Measurements from ENCODE around the gene AAK1.

The AAK1 gene

DNA sequence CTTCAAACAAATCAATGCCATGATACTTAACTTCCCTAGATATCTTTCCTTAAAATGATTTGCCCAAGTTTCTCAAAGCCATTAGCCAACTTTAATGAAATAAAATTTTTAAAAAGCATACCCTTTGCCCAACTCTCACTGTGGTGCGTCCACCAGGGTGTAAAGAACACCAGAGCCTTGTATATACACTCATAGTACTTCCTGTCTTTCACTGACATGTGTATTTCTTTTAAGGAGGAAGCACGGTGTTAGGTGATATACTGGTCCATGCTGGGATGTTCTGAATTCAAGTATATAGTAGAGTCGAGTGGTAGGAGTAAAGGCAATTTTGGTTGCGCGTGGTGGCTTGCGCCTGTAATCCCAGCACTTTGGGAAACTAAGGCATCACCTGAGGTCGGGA, 22.7 kb downstream of the AAK1 start:
- TF ChIP-seq, protein P1, sequence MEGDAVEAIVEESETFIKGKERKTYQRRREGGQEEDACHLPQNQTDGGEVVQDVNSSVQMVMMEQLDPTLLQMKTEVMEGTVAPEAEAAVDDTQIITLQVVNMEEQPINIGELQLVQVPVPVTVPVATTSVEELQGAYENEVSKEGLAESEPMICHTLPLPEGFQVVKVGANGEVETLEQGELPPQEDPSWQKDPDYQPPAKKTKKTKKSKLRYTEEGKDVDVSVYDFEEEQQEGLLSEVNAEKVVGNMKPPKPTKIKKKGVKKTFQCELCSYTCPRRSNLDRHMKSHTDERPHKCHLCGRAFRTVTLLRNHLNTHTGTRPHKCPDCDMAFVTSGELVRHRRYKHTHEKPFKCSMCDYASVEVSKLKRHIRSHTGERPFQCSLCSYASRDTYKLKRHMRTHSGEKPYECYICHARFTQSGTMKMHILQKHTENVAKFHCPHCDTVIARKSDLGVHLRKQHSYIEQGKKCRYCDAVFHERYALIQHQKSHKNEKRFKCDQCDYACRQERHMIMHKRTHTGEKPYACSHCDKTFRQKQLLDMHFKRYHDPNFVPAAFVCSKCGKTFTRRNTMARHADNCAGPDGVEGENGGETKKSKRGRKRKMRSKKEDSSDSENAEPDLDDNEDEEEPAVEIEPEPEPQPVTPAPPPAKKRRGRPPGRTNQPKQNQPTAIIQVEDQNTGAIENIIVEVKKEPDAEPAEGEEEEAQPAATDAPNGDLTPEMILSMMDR (IDR thresholded peaks at IDR 0.05; ENCODE audit: insufficient read depth, missing control alignments), result no peak
- FAIRE-seq (no peak), DNase-seq (ENCODE audit: insufficient read length, low spot score) (no peak)

DNA sequence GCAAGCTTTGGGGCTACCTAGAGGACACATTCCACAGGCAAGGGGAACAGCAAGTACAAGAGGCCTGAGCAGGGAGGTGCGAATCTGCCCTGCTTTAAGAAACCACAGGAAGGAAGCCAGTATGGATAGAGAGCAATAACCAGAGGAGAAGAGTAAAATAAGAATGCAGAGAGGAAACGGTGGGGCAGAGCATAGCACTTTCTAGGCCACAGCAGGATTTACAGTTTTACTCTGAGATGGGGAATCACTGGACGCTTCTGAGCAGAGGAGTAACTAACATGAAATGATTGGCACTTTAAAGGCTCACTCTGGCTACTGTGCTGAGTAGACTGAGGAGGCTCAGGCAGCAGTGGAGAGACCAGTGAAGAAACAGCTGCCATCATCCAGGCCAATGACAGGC, 23.8 kb downstream of the AAK1 start:
- TF ChIP-seq, protein P1 (IDR thresholded peaks at IDR 0.05; ENCODE audit: insufficient read depth, missing control alignments), result no peak
- no peak for DNase-seq (ENCODE audit: insufficient read length, low spot score)
- FAIRE-seq, result no peak

DNA sequence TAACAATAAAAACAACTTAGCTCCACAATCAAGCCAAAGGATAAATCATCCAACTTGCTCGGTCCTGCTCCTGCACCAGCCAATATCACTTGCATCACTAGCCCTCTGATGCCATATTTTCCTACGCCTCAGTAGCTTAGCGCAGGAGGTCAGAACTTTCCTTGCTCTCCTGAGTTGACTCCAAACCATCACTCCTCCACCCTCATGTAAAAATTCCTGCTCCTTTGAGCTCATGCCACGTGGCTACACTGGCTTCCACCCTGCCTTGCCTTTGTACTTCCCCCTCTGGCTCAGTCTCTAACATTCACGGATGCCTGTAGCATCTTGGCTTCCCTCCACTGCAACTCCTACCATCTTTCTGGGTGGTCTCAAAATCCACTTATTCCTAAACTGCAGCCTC, 25.2 kb downstream of the AAK1 start:
- TF ChIP-seq, protein P1 (IDR thresholded peaks at IDR 0.05; ENCODE audit: insufficient read depth, missing control alignments), result no peak
- DNase-seq (ENCODE audit: insufficient read length, low spot score) (no peak), FAIRE-seq (no peak)

DNA sequence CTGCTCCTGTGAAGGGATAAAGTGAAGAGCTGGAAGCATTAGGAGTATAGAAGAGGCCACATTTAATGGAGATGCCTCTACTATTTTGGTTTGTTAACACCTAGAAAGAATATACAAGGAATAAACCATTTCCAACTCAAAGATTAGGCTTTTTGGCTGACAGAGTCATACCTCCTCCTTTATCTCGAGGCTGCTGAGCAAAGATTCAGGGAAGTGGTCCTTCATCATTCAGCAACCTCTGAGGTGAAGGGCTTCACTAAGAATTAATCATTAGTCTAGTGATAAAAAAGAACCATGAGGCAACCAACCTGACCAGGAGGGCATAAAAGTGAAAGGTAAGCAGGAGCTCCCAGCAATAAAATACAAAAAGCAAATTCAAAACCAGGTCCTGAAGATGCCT, 25.8 kb downstream of the AAK1 start:
- FAIRE-seq, result no peak
- DNase-seq (ENCODE audit: insufficient read length, low spot score), result no peak
- TF ChIP-seq, protein P1 (IDR thresholded peaks at IDR 0.05; ENCODE audit: insufficient read depth, missing control alignments), result no peak

DNA sequence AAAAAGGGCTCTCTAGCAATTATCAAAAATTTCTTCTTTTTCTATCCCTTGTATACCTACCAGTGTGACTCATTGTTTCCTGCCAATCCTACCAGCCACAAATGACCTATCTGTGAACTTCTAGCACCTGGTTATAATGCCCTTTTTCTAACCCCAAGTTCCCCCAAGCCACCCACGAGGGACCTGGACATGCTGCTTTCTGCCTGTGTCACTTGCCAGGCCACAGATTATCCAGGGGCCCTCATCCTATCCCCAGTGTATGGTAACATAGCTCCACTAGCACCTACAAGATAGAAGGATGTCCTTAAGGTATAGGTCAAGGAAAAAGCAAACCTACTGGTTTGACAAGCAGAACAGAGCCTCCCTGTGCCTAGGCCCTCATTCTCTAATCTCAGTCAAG, 26.8 kb downstream of the AAK1 start:
- TF ChIP-seq, protein P1 (IDR thresholded peaks at IDR 0.05; ENCODE audit: insufficient read depth, missing control alignments), result no peak
- no peak for FAIRE-seq

DNA sequence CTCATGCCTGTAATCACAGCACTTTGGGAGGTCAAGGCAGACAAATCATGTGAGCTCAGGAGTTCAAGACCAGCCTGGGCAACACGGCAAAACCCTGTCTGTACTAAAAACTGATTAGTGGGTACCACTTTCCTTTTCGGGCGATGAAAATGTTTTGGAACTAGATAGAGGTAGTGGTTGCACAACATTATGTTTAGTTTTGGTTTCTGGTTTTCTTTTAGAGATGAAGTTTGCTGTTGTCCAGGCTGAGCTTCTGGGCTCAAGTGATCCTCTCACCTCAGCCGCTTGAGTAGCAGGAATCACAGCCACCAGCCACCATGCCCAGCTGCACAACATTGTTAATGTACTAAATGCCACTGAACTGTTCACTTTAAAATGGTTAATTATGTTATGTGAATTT, 27.6 kb downstream of the AAK1 start:
- TF ChIP-seq, protein P1 (IDR thresholded peaks at IDR 0.05; ENCODE audit: insufficient read depth, missing control alignments), result no peak
- DNase-seq (ENCODE audit: insufficient read length, low spot score), result no peak
- FAIRE-seq, result no peak

More for the DNA sequence above, 26.8 kb downstream of the AAK1 start:
- no peak for DNase-seq (ENCODE audit: insufficient read length, low spot score)

DNA sequence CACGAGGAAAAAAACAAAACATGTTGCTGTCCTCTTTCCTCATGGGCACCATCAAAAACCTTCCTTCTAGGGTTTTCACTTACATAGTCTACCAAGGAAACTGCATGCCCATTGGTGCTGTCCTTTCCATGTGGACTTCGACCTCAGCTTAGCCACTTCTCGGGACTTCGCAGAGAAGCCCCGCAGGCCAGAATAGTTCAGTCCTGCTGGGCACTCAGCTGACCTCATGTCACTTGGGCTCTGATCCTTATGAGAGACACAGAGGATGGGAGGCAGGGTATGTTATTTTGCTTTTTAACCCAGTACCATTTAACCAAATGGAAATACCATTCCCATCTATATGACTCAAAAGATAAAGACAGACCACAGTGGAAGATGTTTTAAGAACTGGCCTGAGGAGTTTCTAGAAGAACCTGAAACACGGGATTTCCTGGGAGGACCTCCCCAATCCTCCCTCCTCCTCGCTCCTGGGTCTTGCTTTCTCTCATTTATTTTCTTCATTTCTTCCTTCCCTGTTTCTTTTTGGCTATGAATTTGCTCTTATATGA, 28.4 kb downstream of the AAK1 start:
- no peak for DNase-seq (ENCODE audit: insufficient read length, low spot score)
- TF ChIP-seq, protein P1 (IDR thresholded peaks at IDR 0.05; ENCODE audit: insufficient read depth, missing control alignments), result no peak
- FAIRE-seq, result no peak
